SH-SY5Y (cell line): Measurements from ENCODE around the gene FGFR3.

Experiments used
- GATA2 ChIP-seq: IDR thresholded peaks from 2 replicates; pipeline ENCODE4 v1.6.1; 2011; ENCODE audit warnings: mild to moderate bottlenecking, low read depth, low read length
- GATA3 ChIP-seq: IDR thresholded peaks from 2 replicates; pipeline ENCODE4 v1.6.1; 2011; ENCODE audit warnings: low read depth, mild to moderate bottlenecking, low read length, moderate library complexity

DNA sequence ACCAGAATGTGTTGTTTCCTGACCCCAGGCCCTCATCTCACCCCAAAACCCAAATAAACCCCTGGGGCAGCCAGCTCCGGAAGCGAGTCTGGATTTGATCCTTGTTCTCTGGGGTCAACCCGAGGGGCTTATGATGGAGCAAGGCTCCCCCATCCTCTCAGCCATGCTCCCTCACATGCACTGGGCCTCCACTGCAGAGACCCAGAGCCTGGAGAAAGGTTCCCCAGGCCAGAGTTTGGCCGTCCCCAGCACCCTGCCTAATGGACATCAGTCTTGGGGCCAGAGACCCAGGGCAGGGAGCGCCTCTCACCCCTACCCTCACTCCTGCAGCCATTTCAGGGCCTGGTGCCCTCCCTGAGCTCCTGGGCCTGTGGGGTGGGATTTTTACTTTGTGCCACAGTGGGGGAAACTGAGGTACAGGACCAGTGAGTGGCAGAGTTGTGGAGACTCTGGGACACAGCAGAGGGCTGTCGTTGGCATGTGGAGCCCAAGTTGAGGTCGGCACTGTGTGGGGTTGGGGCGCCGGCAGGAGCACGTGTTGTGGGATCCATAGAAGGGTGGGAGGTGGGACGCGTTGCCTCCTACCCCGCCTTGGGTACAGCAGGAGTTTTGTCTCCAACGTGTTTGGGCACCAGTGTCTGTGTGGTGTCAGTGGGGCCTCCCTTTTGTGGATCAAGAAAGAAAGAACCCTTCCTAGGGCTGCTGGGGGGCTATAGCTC, 3.6 kb downstream of the FGFR3 start:
- TF ChIP-seq GATA2 (no peak), GATA3 (no peak)
